HepG2 (cell line): ENCODE measurements around the gene ZNF513. TPM values are rescaled to one million over a fixed set of nuclear protein-coding genes. Genes with fewer than 3 reads are reported as not detected.

Source experiments
- ATF1 ChIP-seq: IDR thresholded peaks from 2 replicates; pipeline ENCODE4 v1.6.1; 2016; ENCODE audit warnings: mild to moderate bottlenecking, control low read depth
- EHMT2 ChIP-seq: fragments of 200-600 bp; sonication (generic); IDR thresholded peaks from 2 replicates; pipeline ENCODE4 v1.7.0; 2017; ENCODE audit warnings: antibody characterized with exemption, low read depth, low read length, borderline replicate concordance
- FOXP1 ChIP-seq, 2 experiments: fragments of 450-650 bp in 1 of 2; IDR thresholded peaks; 2 replicates each; pipeline ENCODE4 v1.6.1; 2017 to 2018; ENCODE audit warnings: antibody characterized with exemption in 1 of 2
- HMG20A ChIP-seq: IDR thresholded peaks from 2 replicates; pipeline ENCODE4 v1.6.1; 2016; ENCODE audit warnings: borderline replicate concordance
- MYC ChIP-seq: sonication (generic); formaldehyde crosslinking; IDR thresholded peaks from 2 replicates; pipeline ENCODE4 v1.9.0; 2021; ENCODE audit warnings: missing genetic modification reagents, borderline replicate concordance
- NKX3-1 ChIP-seq: sonication (generic); formaldehyde crosslinking; IDR thresholded peaks from 2 replicates; pipeline ENCODE4 v1.5.0; 2020; ENCODE audit warnings: missing genetic modification reagents
- PAF1 ChIP-seq: IDR thresholded peaks from 2 replicates; pipeline ENCODE4 v1.6.1; 2016; ENCODE audit warnings: missing genetic modification reagents, missing compliant biosample characterization
- POLR2AphosphoS5 ChIP-seq: IDR thresholded peaks from 2 replicates; pipeline ENCODE4 v1.6.1; 2012; ENCODE audit warnings: low read depth, low read length
- SRY ChIP-seq: sonication (generic); formaldehyde crosslinking; IDR thresholded peaks from 2 replicates; pipeline ENCODE4 v1.8.0; 2022; ENCODE audit warnings: mild to moderate bottlenecking, missing genetic modification reagents
- ZNF430 ChIP-seq: sonication (generic); formaldehyde crosslinking; IDR thresholded peaks from 2 replicates; pipeline ENCODE4 v1.9.0; 2021; ENCODE audit warnings: mild to moderate bottlenecking, missing genetic modification reagents
- ZNF556 ChIP-seq: sonication (generic); formaldehyde crosslinking; IDR thresholded peaks from 2 replicates; pipeline ENCODE4 v1.4.0; 2020; ENCODE audit warnings: mild to moderate bottlenecking, missing genetic modification reagents, borderline replicate concordance
- ZNF607 ChIP-seq: sonication (generic); formaldehyde crosslinking; IDR thresholded peaks from 2 replicates; pipeline ENCODE4 v1.5.1; 2020; ENCODE audit warnings: missing genetic modification reagents, mild to moderate bottlenecking, borderline replicate concordance
- ZNF614 ChIP-seq: IDR thresholded peaks from 2 replicates; pipeline ENCODE4 v1.6.1; 2018; ENCODE audit warnings: missing biosample characterization, missing genetic modification reagents, inconsistent platforms, borderline replicate concordance
- ZNF713 ChIP-seq: sonication (generic); formaldehyde crosslinking; IDR thresholded peaks from 2 replicates; pipeline ENCODE4 v1.4.0; 2020; ENCODE audit warnings: mild to moderate bottlenecking, missing genetic modification reagents
- polyA plus RNA-seq, 8 experiments: library from polyadenylated mRNA; depleted of rRNA in 3 of 8; stranded (reverse) in 7 of 8; unstranded in 1 of 8; fragments of >200 nt; fragmentation: Illumina TruSeq in 4 of 8; extraction: Trizol in 4 of 8; gene quantifications; 2 replicates each; pipeline versions ENCODE4 v1.2.1 to v1.2.3, GENCODE V29; 2011 to 2016; ENCODE audit warnings: low read depth in 4 of 8, missing spikeins in 1 of 8, mixed read lengths in 1 of 8; ENCODE audit not compliant: insufficient read depth in 1 of 8
- total RNA-seq, 5 experiments: library from RNA; depleted of rRNA; stranded (reverse); fragments of >200 nt; fragmentation: Illumina TruSeq; extraction: Trizol; gene quantifications; 2 replicates each; pipeline ENCODE4 v1.2.3, GENCODE V29; 2016; ENCODE audit warnings: low read depth in 1 of 5
- TF ChIP-seq, protein P1 (sequence below): sonication (generic); formaldehyde crosslinking; IDR thresholded peaks from 2 replicates; pipeline ENCODE4 v1.4.0; 2020; ENCODE audit warnings: missing genetic modification reagents
- TF ChIP-seq, protein P2 (sequence below): sonication (generic); formaldehyde crosslinking; IDR thresholded peaks from 2 replicates; pipeline ENCODE4 v1.8.1; 2022; ENCODE audit warnings: mild to moderate bottlenecking, missing genetic modification reagents
- TF ChIP-seq, protein P3 (sequence below): sonication (generic); formaldehyde crosslinking; IDR thresholded peaks from 2 replicates; pipeline ENCODE4 v1.5.0; 2020; ENCODE audit warnings: missing genetic modification reagents
- TF ChIP-seq, protein P4 (sequence below): sonication (generic); formaldehyde crosslinking; IDR thresholded peaks from 2 replicates; pipeline ENCODE4 v1.4.0; 2020; ENCODE audit warnings: missing genetic modification reagents, borderline replicate concordance

ZNF513 gene
- total and polyA plus RNA-seq, 2 of the 13 experiments (the other 11 are each of a cell fraction or from before 2014, with no cell fraction given) = 4.9 to 6.3 TPM

DNA sequence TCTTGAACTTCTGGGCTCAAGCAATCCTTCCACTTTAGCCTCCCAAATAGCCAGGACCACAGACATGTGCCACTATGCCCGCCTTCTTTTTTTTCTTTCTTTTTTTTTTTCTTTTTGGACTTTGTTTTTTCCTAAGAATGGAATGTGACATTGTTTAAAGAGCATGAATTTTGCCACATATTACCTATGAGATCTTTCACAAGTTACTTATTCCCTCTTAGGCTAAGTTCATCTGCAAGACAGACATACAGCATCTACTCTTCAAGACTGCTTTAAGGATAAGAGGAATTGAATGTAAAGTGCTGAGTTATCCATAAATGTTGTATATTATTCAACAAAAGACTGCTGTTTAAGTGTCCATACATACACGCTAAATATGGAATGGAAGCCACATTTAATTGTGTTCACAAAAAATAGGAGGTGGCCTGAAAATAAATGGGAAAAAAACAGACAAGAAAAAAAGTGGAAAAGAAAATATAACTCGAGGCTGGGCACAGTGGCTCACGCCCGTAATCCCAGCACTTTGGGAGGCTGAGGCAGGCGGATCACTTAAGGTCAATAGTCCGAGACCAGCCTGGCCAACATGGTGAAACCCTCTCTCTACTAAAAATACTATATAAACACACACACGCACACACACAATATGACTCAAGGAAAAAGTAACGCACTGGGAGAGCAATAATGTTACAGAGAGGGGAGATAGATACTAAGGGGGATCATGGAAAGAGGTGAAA lies 32.1 kb upstream of the ZNF513 start (continued):
- TF ChIP-seq, protein P1, sequence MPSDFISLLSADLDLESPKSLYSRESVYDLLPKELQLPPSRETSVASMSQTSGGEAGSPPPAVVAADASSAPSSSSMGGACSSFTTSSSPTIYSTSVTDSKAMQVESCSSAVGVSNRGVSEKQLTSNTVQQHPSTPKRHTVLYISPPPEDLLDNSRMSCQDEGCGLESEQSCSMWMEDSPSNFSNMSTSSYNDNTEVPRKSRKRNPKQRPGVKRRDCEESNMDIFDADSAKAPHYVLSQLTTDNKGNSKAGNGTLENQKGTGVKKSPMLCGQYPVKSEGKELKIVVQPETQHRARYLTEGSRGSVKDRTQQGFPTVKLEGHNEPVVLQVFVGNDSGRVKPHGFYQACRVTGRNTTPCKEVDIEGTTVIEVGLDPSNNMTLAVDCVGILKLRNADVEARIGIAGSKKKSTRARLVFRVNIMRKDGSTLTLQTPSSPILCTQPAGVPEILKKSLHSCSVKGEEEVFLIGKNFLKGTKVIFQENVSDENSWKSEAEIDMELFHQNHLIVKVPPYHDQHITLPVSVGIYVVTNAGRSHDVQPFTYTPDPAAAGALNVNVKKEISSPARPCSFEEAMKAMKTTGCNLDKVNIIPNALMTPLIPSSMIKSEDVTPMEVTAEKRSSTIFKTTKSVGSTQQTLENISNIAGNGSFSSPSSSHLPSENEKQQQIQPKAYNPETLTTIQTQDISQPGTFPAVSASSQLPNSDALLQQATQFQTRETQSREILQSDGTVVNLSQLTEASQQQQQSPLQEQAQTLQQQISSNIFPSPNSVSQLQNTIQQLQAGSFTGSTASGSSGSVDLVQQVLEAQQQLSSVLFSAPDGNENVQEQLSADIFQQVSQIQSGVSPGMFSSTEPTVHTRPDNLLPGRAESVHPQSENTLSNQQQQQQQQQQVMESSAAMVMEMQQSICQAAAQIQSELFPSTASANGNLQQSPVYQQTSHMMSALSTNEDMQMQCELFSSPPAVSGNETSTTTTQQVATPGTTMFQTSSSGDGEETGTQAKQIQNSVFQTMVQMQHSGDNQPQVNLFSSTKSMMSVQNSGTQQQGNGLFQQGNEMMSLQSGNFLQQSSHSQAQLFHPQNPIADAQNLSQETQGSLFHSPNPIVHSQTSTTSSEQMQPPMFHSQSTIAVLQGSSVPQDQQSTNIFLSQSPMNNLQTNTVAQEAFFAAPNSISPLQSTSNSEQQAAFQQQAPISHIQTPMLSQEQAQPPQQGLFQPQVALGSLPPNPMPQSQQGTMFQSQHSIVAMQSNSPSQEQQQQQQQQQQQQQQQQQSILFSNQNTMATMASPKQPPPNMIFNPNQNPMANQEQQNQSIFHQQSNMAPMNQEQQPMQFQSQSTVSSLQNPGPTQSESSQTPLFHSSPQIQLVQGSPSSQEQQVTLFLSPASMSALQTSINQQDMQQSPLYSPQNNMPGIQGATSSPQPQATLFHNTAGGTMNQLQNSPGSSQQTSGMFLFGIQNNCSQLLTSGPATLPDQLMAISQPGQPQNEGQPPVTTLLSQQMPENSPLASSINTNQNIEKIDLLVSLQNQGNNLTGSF (CRISPR knock-in tag) = no peak
- TF ChIP-seq NKX3-1 (CRISPR knock-in tag) = no peak
- peak; percentile 41 for TF ChIP-seq POLR2AphosphoS5
- TF ChIP-seq SRY (CRISPR knock-in tag) = no peak
- TF ChIP-seq ZNF614 = peak; percentile 62; the same call in 1 of the 2 replicates
- TF ChIP-seq, protein P2, sequence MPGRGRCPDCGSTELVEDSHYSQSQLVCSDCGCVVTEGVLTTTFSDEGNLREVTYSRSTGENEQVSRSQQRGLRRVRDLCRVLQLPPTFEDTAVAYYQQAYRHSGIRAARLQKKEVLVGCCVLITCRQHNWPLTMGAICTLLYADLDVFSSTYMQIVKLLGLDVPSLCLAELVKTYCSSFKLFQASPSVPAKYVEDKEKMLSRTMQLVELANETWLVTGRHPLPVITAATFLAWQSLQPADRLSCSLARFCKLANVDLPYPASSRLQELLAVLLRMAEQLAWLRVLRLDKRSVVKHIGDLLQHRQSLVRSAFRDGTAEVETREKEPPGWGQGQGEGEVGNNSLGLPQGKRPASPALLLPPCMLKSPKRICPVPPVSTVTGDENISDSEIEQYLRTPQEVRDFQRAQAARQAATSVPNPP (CRISPR knock-in tag) = no peak
- TF ChIP-seq ZNF556 (CRISPR knock-in tag) = no peak; the same call in 1 of the 2 replicates
- TF ChIP-seq, protein P3, sequence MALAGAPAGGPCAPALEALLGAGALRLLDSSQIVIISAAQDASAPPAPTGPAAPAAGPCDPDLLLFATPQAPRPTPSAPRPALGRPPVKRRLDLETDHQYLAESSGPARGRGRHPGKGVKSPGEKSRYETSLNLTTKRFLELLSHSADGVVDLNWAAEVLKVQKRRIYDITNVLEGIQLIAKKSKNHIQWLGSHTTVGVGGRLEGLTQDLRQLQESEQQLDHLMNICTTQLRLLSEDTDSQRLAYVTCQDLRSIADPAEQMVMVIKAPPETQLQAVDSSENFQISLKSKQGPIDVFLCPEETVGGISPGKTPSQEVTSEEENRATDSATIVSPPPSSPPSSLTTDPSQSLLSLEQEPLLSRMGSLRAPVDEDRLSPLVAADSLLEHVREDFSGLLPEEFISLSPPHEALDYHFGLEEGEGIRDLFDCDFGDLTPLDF = no peak
- no peak for TF ChIP-seq ZNF430 (CRISPR knock-in tag)
- no peak for TF ChIP-seq PAF1 (CRISPR knock-in tag)
- TF ChIP-seq EHMT2 = no peak; the same call in 1 of the 2 replicates
- 0 out of 2 replicates have a peak, but pooled peaks have one; percentile 54 for TF ChIP-seq FOXP1 (IDR thresholded peaks at IDR 0.05)
- TF ChIP-seq FOXP1 (CRISPR knock-in tag; IDR thresholded peaks at IDR 0.05) = peak; percentile 30; the same call in 1 of the 2 replicates
- TF ChIP-seq ZNF713 (CRISPR knock-in tag) = no peak
- TF ChIP-seq, protein P4, sequence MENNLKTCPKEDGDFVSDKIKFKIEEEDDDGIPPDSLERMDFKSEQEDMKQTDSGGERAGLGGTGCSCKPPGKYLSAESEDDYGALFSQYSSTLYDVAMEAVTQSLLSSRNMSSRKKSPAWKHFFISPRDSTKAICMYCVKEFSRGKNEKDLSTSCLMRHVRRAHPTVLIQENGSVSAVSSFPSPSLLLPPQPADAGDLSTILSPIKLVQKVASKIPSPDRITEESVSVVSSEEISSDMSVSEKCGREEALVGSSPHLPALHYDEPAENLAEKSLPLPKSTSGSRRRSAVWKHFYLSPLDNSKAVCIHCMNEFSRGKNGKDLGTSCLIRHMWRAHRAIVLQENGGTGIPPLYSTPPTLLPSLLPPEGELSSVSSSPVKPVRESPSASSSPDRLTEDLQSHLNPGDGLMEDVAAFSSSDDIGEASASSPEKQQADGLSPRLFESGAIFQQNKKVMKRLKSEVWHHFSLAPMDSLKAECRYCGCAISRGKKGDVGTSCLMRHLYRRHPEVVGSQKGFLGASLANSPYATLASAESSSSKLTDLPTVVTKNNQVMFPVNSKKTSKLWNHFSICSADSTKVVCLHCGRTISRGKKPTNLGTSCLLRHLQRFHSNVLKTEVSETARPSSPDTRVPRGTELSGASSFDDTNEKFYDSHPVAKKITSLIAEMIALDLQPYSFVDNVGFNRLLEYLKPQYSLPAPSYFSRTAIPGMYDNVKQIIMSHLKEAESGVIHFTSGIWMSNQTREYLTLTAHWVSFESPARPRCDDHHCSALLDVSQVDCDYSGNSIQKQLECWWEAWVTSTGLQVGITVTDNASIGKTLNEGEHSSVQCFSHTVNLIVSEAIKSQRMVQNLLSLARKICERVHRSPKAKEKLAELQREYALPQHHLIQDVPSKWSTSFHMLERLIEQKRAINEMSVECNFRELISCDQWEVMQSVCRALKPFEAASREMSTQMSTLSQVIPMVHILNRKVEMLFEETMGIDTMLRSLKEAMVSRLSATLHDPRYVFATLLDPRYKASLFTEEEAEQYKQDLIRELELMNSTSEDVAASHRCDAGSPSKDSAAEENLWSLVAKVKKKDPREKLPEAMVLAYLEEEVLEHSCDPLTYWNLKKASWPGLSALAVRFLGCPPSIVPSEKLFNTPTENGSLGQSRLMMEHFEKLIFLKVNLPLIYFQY (CRISPR knock-in tag) = no peak
- no peak for TF ChIP-seq ATF1 (CRISPR knock-in tag)
- no peak for TF ChIP-seq ZNF607 (CRISPR knock-in tag)
- no peak for TF ChIP-seq MYC
- no peak for TF ChIP-seq HMG20A (CRISPR knock-in tag)
